Gastrocnemius medialis (tissue), 4 donors: ENCODE results near the gene CPLANE1. TPM values are rescaled to one million over a fixed set of nuclear protein-coding genes. Genes with fewer than 3 reads are reported as not detected.
"Not testable (repeated sequence)": the region's sequence is repeated elsewhere in the genome, so short reads cannot be mapped to it uniquely, and the experiment has no call there.

Source experiments
- ATAC-seq, 2 donors: fragments of 150-250 bp; one replicate each; pipeline ENCODE4 v1.9.1; 2016
- DNase-seq, 2 donors: peaks; one replicate each; pipeline ENCODE4 v3.0.0-alpha.2; 2019
- H3K27ac ChIP-seq, 4 donors: fragments of 200-600 bp; sonication (generic); 1 replicate in 1 of 4; 2 replicates in 3 of 4; pipeline ENCODE4 v1.5.1; 2016 to 2018; ENCODE audit warnings: mild to moderate bottlenecking in 2 of 4, moderate library complexity in 1 of 4
- H3K27me3 ChIP-seq, 3 donors: fragments of 200-600 bp; sonication (generic) in 2 of 3; 1 replicate in 1 of 3; 2 replicates in 2 of 3; pipeline versions ENCODE4 v1.5.1 to v1.6.0; 2016 to 2019; ENCODE audit warnings: mild to moderate bottlenecking in 1 of 3, moderate library complexity in 1 of 3
- H3K36me3 ChIP-seq, 2 donors: fragments of 200-600 bp; sonication (generic) in 1 of 2; one replicate each; pipeline ENCODE4 v1.5.1; 2017 to 2018
- H3K4me1 ChIP-seq, 2 donors: fragments of 200-600 bp; sonication (generic) in 1 of 2; one replicate each; pipeline ENCODE4 v1.5.1; 2016 to 2017; ENCODE audit warnings: mild to moderate bottlenecking in 2 of 2
- H3K4me3 ChIP-seq, 4 donors: fragments of 200-600 bp; sonication (generic) in 3 of 4; 1 replicate in 1 of 4; 2 replicates in 3 of 4; pipeline ENCODE4 v1.5.1; 2016 to 2019; ENCODE audit warnings: mild to moderate bottlenecking in 2 of 4
- H3K9me3 ChIP-seq, 3 donors: fragments of 200-600 bp; sonication (generic) in 2 of 3; 1 replicate in 1 of 3; 2 replicates in 2 of 3; pipeline ENCODE4 v1.5.1; 2016 to 2019
- CTCF ChIP-seq, 5 experiments: fragments of 450-650 bp in 3 of 5; fragments of 200-600 bp in 2 of 5; sonication (generic) in 2 of 5; IDR thresholded peaks in 4 of 5; conservative IDR thresholded peaks in 1 of 5; 1 replicate in 4 of 5; 2 replicates in 1 of 5; pipeline ENCODE4 v1.5.1; 2016 to 2019; ENCODE audit warnings: antibody characterized with exemption in 5 of 5, mild to moderate bottlenecking in 3 of 5, moderate library complexity in 3 of 5
- POLR2A ChIP-seq, 2 donors: fragments of 450-650 bp; IDR thresholded peaks; one replicate each; pipeline ENCODE4 v1.6.1; 2017; ENCODE audit warnings: antibody characterized with exemption in 2 of 2, mild to moderate bottlenecking in 2 of 2, moderate library complexity in 2 of 2
- in situ Hi-C, 4 donors: fragments of 200-750 bp; cut with MboI; loops; one replicate each; pipeline versions ENCODE4 v1.15.0 to v1.8.0; 2017; ENCODE audit warnings: low sequenced_read_pairs in 4 of 4
- intact Hi-C: fragments of 100-400 bp; cut with DNase I; formaldehyde crosslinking; loops from one replicate; pipeline ENCODE4 v1.15.1; 2023; ENCODE audit warnings: low total_unique reads
- total RNA-seq, 4 donors: library from RNA; depleted of rRNA; stranded (reverse); fragments of >200 nt; gene quantifications; one replicate each; pipeline versions ENCODE4 v1.1.0 to v1.2.3, GENCODE V29; 2016

CPLANE1 gene
- total RNA-seq, 4 donors from 2014 or later: 5.3 to 12.5 (median 8.1) TPM

DNA sequence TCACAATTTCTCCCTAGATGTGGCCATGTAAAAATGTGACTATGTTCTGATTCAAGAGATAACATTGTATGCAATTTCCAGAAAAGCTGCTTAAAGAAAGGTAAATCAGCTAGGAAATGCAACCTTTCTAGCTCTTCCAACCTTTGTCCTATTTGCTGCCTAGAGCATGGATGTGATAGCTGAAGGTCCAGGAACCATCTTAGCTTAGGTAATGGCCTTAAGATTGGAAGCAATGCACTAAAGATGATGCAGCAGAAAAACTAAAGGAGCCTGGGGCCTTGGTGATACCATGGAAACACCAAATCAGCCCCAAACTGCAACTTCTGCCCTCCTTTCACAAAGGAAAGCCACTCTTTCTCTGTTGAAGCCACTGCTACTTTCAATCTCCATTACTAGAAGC lies 27.0 kb downstream of the CPLANE1 start:
- TF ChIP-seq CTCF (IDR thresholded peaks at IDR 0.05 in 4 of 5, conservative IDR thresholded peaks at IDR 0.05 in 1 of 5) (no peak), POLR2A (IDR thresholded peaks at IDR 0.05) (no peak)

GRCh38 chr5:37220426-37220825 lies 28.8 kb downstream of the CPLANE1 start:
- H3K4me3 ChIP-seq, intact Hi-C loops, H3K27ac ChIP-seq, H3K4me1 ChIP-seq, in situ Hi-C loops, ATAC-seq, H3K9me3 ChIP-seq, DNase-seq, H3K27me3 ChIP-seq: not testable (repeated sequence)
- H3K36me3 ChIP-seq: peaks cover 5 to 73% of the 10 kb centered on the region in 2 donors

More for the DNA sequence above, 27.0 kb downstream of the CPLANE1 start:
- Histone ChIP-seq H3K4me3 (no peak overlapping the region), H3K9me3 (no peaks in the 10 kb centered on the region), H3K27ac (no peak overlapping the region), H3K36me3 (peaks cover 5 to 73% of the 10 kb centered on the region in 2 donors), H3K27me3 (no peaks in the 10 kb centered on the region), H3K4me1 (no peaks in the 10 kb centered on the region)
- intact Hi-C loops: no loop called here
- ATAC-seq: no peak
- in situ Hi-C loops: no loop called here
- DNase-seq: no peak

GRCh38 chr5:37219384-37219783 lies 29.8 kb downstream of the CPLANE1 start:
- H3K4me1 ChIP-seq, H3K4me3 ChIP-seq, ATAC-seq, intact Hi-C loops, H3K27ac ChIP-seq, DNase-seq, H3K27me3 ChIP-seq, H3K9me3 ChIP-seq, in situ Hi-C loops: not testable (repeated sequence)
- H3K36me3 ChIP-seq: peaks cover 5 to 71% of the 10 kb centered on the region in 2 donors

DNA sequence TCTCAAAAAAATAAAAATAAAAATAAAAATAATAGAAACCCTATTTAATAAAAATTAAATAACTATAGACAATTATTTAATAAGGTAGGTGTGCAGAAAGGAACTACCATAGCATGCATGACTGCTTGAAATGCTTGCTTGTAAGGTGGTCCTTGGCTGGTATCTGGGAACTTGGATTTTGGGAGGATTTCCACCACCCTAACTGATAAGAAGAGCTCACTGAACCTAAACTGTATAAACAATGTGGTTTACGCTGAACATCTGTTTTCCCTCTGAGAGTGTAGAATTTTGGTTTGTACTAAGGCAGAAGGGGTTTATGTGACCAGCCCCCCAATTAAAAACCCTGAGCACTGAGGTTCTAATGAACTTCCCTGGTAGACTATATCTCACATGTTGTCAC lies 31.2 kb downstream of the CPLANE1 start:
- Histone ChIP-seq H3K9me3 (no peaks in the 10 kb centered on the region), H3K27me3 (no peaks in the 10 kb centered on the region), H3K27ac (no peak overlapping the region), H3K4me1 (no peaks in the 10 kb centered on the region), H3K36me3 (peaks cover 0 to 67% of the 10 kb centered on the region in 2 donors), H3K4me3 (no peak overlapping the region)
- in situ Hi-C loops (no loop called here), intact Hi-C loops (no loop called here)
- DNase-seq (no peak), ATAC-seq (no peak)
- TF ChIP-seq CTCF (IDR thresholded peaks at IDR 0.05 in 4 of 5, conservative IDR thresholded peaks at IDR 0.05 in 1 of 5) (no peak), POLR2A (IDR thresholded peaks at IDR 0.05) (no peak)

DNA sequence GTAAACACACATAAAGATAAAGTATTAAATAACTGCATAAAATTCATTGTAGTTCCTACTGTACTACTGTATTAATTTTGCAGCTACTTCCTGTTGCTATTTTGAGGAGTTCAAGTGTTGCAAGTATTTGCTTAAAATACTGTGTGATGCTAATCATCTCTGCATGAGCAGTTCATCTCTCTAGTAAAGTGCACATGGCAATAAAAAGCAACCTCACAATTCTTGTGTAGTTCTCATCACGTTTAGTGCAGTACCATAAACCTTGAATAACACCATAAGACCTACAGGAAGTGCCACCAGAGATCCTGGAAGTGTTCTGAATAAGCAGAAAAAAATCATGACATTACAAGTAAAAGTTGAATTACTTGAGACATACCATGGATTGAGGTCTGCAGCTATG lies 34.6 kb downstream of the CPLANE1 start:
- H3K9me3 ChIP-seq: no peaks in the 10 kb centered on the region
- ATAC-seq (no peak), DNase-seq (no peak)
- no peak for TF ChIP-seq POLR2A (IDR thresholded peaks at IDR 0.05)
- intact Hi-C loops (no loop called here), in situ Hi-C loops (no loop called here)
- no peaks in the 10 kb centered on the region for H3K4me1 ChIP-seq
- no peak overlapping the region for H3K4me3 ChIP-seq
- peaks cover 0 to 70% of the 10 kb centered on the region in 2 donors for H3K36me3 ChIP-seq
- no peak overlapping the region for H3K27ac ChIP-seq
- H3K27me3 ChIP-seq: no peaks in the 10 kb centered on the region

- Histone ChIP-seq H3K9me3 (no peaks in the 10 kb centered on the region), H3K27me3 (no peaks in the 10 kb centered on the region), H3K36me3 (peaks cover 0 to 57% of the 10 kb centered on the region in 2 donors), H3K4me1 (no peaks in the 10 kb centered on the region), H3K4me3 (no peak overlapping the region), H3K27ac (no peak overlapping the region)
- in situ Hi-C loops (no loop called here), intact Hi-C loops (no loop called here)
- DNase-seq: no peak
- no peak for TF ChIP-seq POLR2A (IDR thresholded peaks at IDR 0.05)
- no peak for TF ChIP-seq CTCF (IDR thresholded peaks at IDR 0.05 in 4 of 5, conservative IDR thresholded peaks at IDR 0.05 in 1 of 5)
- no peak for ATAC-seq
Observed at GRCh38 chr5:37212096-37212495, 37.1 kb downstream of the CPLANE1 start.
